GM12878 (cell line): ENCODE measurements around the gene LMTK2.

Source experiments
- CHD2 ChIP-seq: IDR thresholded peaks from 2 replicates; pipeline ENCODE4 v1.6.1; 2011; ENCODE audit warnings: low read depth, low read length, improper control_type of control experiment, borderline replicate concordance
- JUNB ChIP-seq: IDR thresholded peaks from 2 replicates; pipeline ENCODE4 v1.6.1; 2016; ENCODE audit warnings: antibody characterized with exemption, mild to moderate bottlenecking
- NFYB ChIP-seq: IDR thresholded peaks from 2 replicates; pipeline ENCODE4 v1.6.1; 2011; ENCODE audit warnings: low read depth, mild to moderate bottlenecking, low read length, improper control_type of control experiment, moderate library complexity; ENCODE audit not compliant: insufficient read depth
- POLR2AphosphoS5 ChIP-seq: IDR thresholded peaks from 2 replicates; pipeline ENCODE4 v1.6.1; 2011; ENCODE audit warnings: mild to moderate bottlenecking, low read length, inconsistent platforms
- SMARCA5 ChIP-seq: fragments of 450-650 bp; IDR thresholded peaks from 2 replicates; pipeline ENCODE4 v1.6.1; 2017; ENCODE audit warnings: mild to moderate bottlenecking
- SMC3 ChIP-seq: IDR thresholded peaks from 2 replicates; pipeline ENCODE4 v1.6.1; 2011; ENCODE audit warnings: low read length, improper control_type of control experiment, borderline replicate concordance
- SP1 ChIP-seq: IDR thresholded peaks from one replicate; pipeline ENCODE4 v1.6.1; 2011; ENCODE audit warnings: low read depth, low read length
- TCF12 ChIP-seq: IDR thresholded peaks from 2 replicates; pipeline ENCODE4 v1.6.1; 2011; ENCODE audit warnings: low read depth, mild to moderate bottlenecking, low read length
- TF ChIP-seq, protein P1 (sequence below): fragments of 450-650 bp; formaldehyde crosslinking; IDR thresholded peaks from 2 replicates; pipeline ENCODE4 v1.4.0; 2022; ENCODE audit warnings: mild to moderate bottlenecking, moderate library complexity

GRCh38 chr7:98091523-98091922, 15.1 kb upstream of the LMTK2 start:
- no peak for TF ChIP-seq TCF12
- no peak for TF ChIP-seq SP1
- TF ChIP-seq SMARCA5, result no peak
- no peak for TF ChIP-seq POLR2AphosphoS5
- TF ChIP-seq, protein P1, sequence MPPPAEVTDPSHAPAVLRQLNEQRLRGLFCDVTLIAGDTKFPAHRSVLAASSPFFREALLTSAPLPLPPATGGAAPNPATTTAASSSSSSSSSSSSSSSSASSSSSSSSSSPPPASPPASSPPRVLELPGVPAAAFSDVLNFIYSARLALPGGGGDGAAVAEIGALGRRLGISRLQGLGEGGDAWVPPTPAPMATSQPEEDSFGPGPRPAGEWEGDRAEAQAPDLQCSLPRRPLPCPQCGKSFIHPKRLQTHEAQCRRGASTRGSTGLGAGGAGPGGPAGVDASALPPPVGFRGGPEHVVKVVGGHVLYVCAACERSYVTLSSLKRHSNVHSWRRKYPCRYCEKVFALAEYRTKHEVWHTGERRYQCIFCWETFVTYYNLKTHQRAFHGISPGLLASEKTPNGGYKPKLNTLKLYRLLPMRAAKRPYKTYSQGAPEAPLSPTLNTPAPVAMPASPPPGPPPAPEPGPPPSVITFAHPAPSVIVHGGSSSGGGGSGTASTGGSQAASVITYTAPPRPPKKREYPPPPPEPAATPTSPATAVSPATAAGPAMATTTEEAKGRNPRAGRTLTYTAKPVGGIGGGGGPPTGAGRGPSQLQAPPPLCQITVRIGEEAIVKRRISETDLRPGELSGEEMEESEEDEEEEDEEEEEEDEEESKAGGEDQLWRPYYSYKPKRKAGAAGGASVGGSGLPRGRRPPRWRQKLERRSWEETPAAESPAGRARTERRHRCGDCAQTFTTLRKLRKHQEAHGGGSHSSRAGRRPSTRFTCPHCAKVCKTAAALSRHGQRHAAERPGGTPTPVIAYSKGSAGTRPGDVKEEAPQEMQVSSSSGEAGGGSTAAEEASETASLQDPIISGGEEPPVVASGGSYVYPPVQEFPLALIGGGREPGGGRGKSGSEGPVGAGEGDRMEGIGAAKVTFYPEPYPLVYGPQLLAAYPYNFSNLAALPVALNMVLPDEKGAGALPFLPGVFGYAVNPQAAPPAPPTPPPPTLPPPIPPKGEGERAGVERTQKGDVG (CRISPR knock-in tag), result no peak
- TF ChIP-seq NFYB, result no peak
- no peak for TF ChIP-seq JUNB
- TF ChIP-seq CHD2, result no peak
- TF ChIP-seq SMC3, result no peak
